PC-9 (cell line): ENCODE measurements around the gene PDLIM5. TPM values are rescaled to one million over a fixed set of nuclear protein-coding genes. Genes with fewer than 3 reads are reported as not detected.
A peak's percentile ranks its signal among the peaks of the same experiment; 100 is the strongest.

ENCODE experiments used
- BruUV-seq: library from RNA; stranded (reverse); fragments of 400-500 nt; replicated peaks from 2 replicates; lab custom pipeline; 2021; lab: Mats Ljungman, UMichigan
- CTCF ChIA-PET: fragments of 300-600 bp; sonication (Branson Sonifier 250); formaldehyde crosslinking; loops from one replicate; lab custom pipeline; 2022; ENCODE audit warnings: antibody characterized with exemption; lab: Charles Lee
- POLR2A ChIA-PET: fragments of 300-600 bp; sonication (Branson Sonifier 250); formaldehyde crosslinking; loops from one replicate; lab custom pipeline; 2022; ENCODE audit warnings: antibody characterized with exemption; ENCODE audit not compliant: unreplicated experiment; lab: Charles Lee
- DNase-seq, 2 experiments: peaks; one replicate each; pipeline versions ENCODE4 v3.0.0 to v3.0.0-alpha.2; 2015 to 2022; ENCODE audit warnings: mixed read lengths in 1 of 2
- H2AFZ ChIP-seq: fragments of 200-600 bp; sonication (generic); 2 replicates; pipeline ENCODE4 v1.8.1; 2017; ENCODE audit warnings: antibody characterized with exemption
- H3F3A ChIP-seq: fragments of 200-600 bp; sonication (generic); 2 replicates; pipeline ENCODE4 v1.8.1; 2017; ENCODE audit warnings: antibody characterized with exemption, mild to moderate bottlenecking, low read depth; ENCODE audit not compliant: insufficient read depth
- H3K27ac ChIP-seq: fragments of 200-600 bp; sonication (generic); 2 replicates; pipeline ENCODE4 v1.6.1; 2016; ENCODE audit warnings: mixed run types
- H3K27me3 ChIP-seq: fragments of 200-600 bp; sonication (generic); 2 replicates; pipeline ENCODE4 v1.6.1; 2016; ENCODE audit warnings: low read depth, mixed run types; ENCODE audit not compliant: insufficient read depth
- H3K36me3 ChIP-seq: fragments of 200-600 bp; sonication (generic); 2 replicates; pipeline ENCODE4 v1.6.1; 2016; ENCODE audit warnings: low read depth, mixed run types
- H3K4me1 ChIP-seq: fragments of 200-600 bp; sonication (generic); replicated peaks from 2 replicates; pipeline ENCODE4 v1.6.1; 2016; ENCODE audit warnings: mixed run types; ENCODE audit not compliant: insufficient read depth
- H3K4me2 ChIP-seq: fragments of 200-600 bp; sonication (generic); 2 replicates; pipeline ENCODE4 v1.6.1; 2017; ENCODE audit warnings: mixed run types
- H3K4me3 ChIP-seq: fragments of 200-600 bp; sonication (generic); 2 replicates; pipeline ENCODE4 v1.6.1; 2016; ENCODE audit warnings: mixed run types
- H3K79me2 ChIP-seq: fragments of 200-600 bp; sonication (generic); 2 replicates; pipeline ENCODE4 v1.6.1; 2017; ENCODE audit warnings: low read depth, mixed run types
- H3K9me2 ChIP-seq: fragments of 200-600 bp; sonication (generic); 2 replicates; pipeline ENCODE4 v1.8.1; 2017; ENCODE audit warnings: mild to moderate bottlenecking; ENCODE audit not compliant: insufficient read depth
- H3K9me3 ChIP-seq: fragments of 200-600 bp; sonication (generic); 2 replicates; pipeline ENCODE4 v1.8.1; 2016; ENCODE audit warnings: low read depth; ENCODE audit not compliant: insufficient read depth
- H4K20me1 ChIP-seq: fragments of 200-600 bp; sonication (generic); 2 replicates; pipeline ENCODE4 v1.8.1; 2017; ENCODE audit not compliant: insufficient read depth
- CTCF ChIP-seq: fragments of 200-600 bp; sonication (generic); conservative IDR thresholded peaks from 2 replicates; pipeline ENCODE4 v1.6.1; 2017; ENCODE audit warnings: mixed run types, antibody characterized with exemption, mild to moderate bottlenecking, moderate library complexity
- EZH2 ChIP-seq: fragments of 200-600 bp; sonication (generic); IDR thresholded peaks from 2 replicates; pipeline ENCODE4 v1.8.0; 2017; ENCODE audit warnings: antibody characterized with exemption, low read depth
- intact Hi-C: fragments of 100-400 bp; cut with micrococcal nuclease; formaldehyde crosslinking; loops from one replicate; pipeline ENCODE4 v1.10.0; 2022; ENCODE audit not compliant: unreplicated experiment
- total RNA-seq: library from RNA; stranded (reverse); gene quantifications from 2 replicates; pipeline ENCODE4 v1.2.3, GENCODE V29; 2021

Gene PDLIM5
- total RNA-seq, 1 experiment from 2014 or later = 130 TPM

- POLR2A ChIA-PET = interaction anchor here (0.6 to 0.7 kb wide), 5 partner anchors 21 to 96 kb away, joined by 3 to 4 read pairs (median 3); no protein-coding TSS in a partner anchor
- Histone ChIP-seq H3K27ac (peak overlapping the region; percentile 94), H4K20me1 (no peaks in the 10 kb centered on the region), H3K27me3 (no peaks in the 10 kb centered on the region), H3K9me3 (peaks cover 12% of the 10 kb centered on the region; the same call in 1 of the 2 replicates), H2AFZ (no peak overlapping the region; the same call in 1 of the 2 replicates), H3K4me2 (peak overlapping the region; percentile 70), H3K79me2 (peaks cover 36% of the 10 kb centered on the region; the same call in 1 of the 2 replicates), H3K9me2 (no peaks in the 10 kb centered on the region), H3F3A (peaks cover 44% of the 10 kb centered on the region), H3K4me3 (peak overlapping the region; percentile 44; the same call in 1 of the 2 replicates), H3K36me3 (no peaks in the 10 kb centered on the region; the same call in 1 of the 2 replicates), H3K4me1 (peaks cover 52% of the 10 kb centered on the region)
- TF ChIP-seq EZH2 = no peak
- no peak for TF ChIP-seq CTCF
- intact Hi-C loops = loop anchor here (1.0 to 5.0 kb wide), 5 partner anchors 32 to 539 kb away; no protein-coding TSS in a partner anchor
- DNase-seq = peak; percentile 58 to 95
- CTCF ChIA-PET = no interaction called here
- no TSS peak for BruUV-seq
Observed at GRCh38 chr4:94548571-94548970, 96.8 kb downstream of the PDLIM5 start.

- Histone ChIP-seq H3K36me3 (no peaks in the 10 kb centered on the region; the same call in 1 of the 2 replicates), H3K4me3 (no peak overlapping the region), H3K9me2 (no peaks in the 10 kb centered on the region), H3K4me1 (peaks cover 35% of the 10 kb centered on the region), H3K27me3 (no peaks in the 10 kb centered on the region), H3K4me2 (no peak overlapping the region), H3K27ac (no peak overlapping the region), H3F3A (peaks cover 30% of the 10 kb centered on the region), H2AFZ (no peak overlapping the region), H3K79me2 (peaks cover 27% of the 10 kb centered on the region; the same call in 1 of the 2 replicates), H4K20me1 (no peaks in the 10 kb centered on the region), H3K9me3 (peaks cover 12% of the 10 kb centered on the region; the same call in 1 of the 2 replicates)
- DNase-seq = no peak
- POLR2A ChIA-PET = interaction anchor here (0.6 kb wide), 1 partner anchor 144 kb away, joined by 5 read pairs; no protein-coding TSS in a partner anchor
- intact Hi-C loops = no loop called here
- CTCF ChIA-PET = no interaction called here
- TF ChIP-seq EZH2 = no peak
- TF ChIP-seq CTCF = no peak
- BruUV-seq = no TSS peak
Observed at GRCh38 chr4:94550352-94550751, 98.6 kb downstream of the PDLIM5 start.

GRCh38 chr4:94550851-94551250, 99.1 kb downstream of the PDLIM5 start:
- CTCF ChIA-PET = no interaction called here
- Histone ChIP-seq H3K4me2 (no peak overlapping the region), H3K9me2 (no peaks in the 10 kb centered on the region), H3K9me3 (peaks cover 12% of the 10 kb centered on the region; the same call in 1 of the 2 replicates), H3K36me3 (no peaks in the 10 kb centered on the region; the same call in 1 of the 2 replicates), H3K79me2 (peaks cover 27% of the 10 kb centered on the region; the same call in 1 of the 2 replicates), H3K27ac (no peak overlapping the region), H2AFZ (no peak overlapping the region), H3K4me1 (peaks cover 30% of the 10 kb centered on the region), H3F3A (peaks cover 25% of the 10 kb centered on the region; the same call in 1 of the 2 replicates), H3K27me3 (no peaks in the 10 kb centered on the region), H4K20me1 (no peaks in the 10 kb centered on the region), H3K4me3 (no peak overlapping the region)
- POLR2A ChIA-PET = interaction anchor here (0.6 kb wide), 1 partner anchor 144 kb away, joined by 5 read pairs; no protein-coding TSS in a partner anchor
- intact Hi-C loops = no loop called here
- BruUV-seq = no TSS peak
- DNase-seq = no peak
- no peak for TF ChIP-seq EZH2
- no peak for TF ChIP-seq CTCF
